Measurements from ENCODE around the gene PIAS2. TPM values are rescaled to one million over a fixed set of nuclear protein-coding genes. Genes with fewer than 3 reads are reported as not detected.
A peak's percentile ranks its signal among the peaks of the same experiment; 100 is the strongest.
"Not testable (repeated sequence)": the region's sequence is repeated elsewhere in the genome, so short reads cannot be mapped to it uniquely, and the experiment has no call there.

The PIAS2 gene
- total and polyA plus RNA-seq, 10 donors = 4.0 to 58.4 (median 38.3) TPM

DNA sequence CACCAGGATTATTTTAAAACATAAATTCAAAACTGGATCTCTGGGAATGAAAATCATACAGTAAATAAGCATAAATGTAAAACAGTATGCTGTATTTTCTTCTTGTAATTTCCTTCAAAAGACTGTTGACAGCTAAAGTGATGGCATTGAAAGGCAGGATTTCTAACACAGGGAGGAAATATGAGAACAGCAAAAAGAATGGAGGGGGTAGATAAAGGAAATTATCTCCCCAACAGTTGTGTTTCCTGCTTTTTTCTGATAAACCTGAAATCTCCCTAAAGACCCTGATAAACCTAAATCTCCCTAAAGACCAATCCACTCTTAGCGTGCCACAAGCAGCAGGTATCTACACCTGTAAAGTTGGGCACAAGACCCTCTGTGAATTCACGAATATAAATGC is 50.8 kb downstream of the PIAS2 start:
- Histone ChIP-seq H3K4me3 (no peak overlapping the region), H3K27me3 (replicated peaks in 1 of 7) (no peaks in the 10 kb centered on the region), H3K9me3 (peaks cover 0 to 36% (median 27%) of the 10 kb centered on the region in 8 donors), H3K27ac (peak overlapping the region in 3 of 8 donors; percentile 6 to 73 (median 26)), H3K4me1 (peaks cover 0 to 17% (median 10%) of the 10 kb centered on the region in 6 donors), H3K36me3 (peaks cover 0 to 34% (median 2%) of the 10 kb centered on the region in 6 donors)
- 71 to 84% (median 75%) methylated on average over 2 of the region's 2 CpGs for WGBS, 5 donors
- TF ChIP-seq, protein P1, sequence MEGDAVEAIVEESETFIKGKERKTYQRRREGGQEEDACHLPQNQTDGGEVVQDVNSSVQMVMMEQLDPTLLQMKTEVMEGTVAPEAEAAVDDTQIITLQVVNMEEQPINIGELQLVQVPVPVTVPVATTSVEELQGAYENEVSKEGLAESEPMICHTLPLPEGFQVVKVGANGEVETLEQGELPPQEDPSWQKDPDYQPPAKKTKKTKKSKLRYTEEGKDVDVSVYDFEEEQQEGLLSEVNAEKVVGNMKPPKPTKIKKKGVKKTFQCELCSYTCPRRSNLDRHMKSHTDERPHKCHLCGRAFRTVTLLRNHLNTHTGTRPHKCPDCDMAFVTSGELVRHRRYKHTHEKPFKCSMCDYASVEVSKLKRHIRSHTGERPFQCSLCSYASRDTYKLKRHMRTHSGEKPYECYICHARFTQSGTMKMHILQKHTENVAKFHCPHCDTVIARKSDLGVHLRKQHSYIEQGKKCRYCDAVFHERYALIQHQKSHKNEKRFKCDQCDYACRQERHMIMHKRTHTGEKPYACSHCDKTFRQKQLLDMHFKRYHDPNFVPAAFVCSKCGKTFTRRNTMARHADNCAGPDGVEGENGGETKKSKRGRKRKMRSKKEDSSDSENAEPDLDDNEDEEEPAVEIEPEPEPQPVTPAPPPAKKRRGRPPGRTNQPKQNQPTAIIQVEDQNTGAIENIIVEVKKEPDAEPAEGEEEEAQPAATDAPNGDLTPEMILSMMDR (IDR thresholded peaks at IDR 0.05 in 8 of 11, conservative IDR thresholded peaks at IDR 0.05 in 3 of 11) = no peak
- TF ChIP-seq POLR2A (IDR thresholded peaks at IDR 0.05) (no peak), POLR2AphosphoS5 (IDR thresholded peaks at IDR 0.05) (no peak)
- DNase-seq = no peak
- intact Hi-C loops (cut with DNase I; ENCODE audit: low total_unique reads) = no loop called here

DNA sequence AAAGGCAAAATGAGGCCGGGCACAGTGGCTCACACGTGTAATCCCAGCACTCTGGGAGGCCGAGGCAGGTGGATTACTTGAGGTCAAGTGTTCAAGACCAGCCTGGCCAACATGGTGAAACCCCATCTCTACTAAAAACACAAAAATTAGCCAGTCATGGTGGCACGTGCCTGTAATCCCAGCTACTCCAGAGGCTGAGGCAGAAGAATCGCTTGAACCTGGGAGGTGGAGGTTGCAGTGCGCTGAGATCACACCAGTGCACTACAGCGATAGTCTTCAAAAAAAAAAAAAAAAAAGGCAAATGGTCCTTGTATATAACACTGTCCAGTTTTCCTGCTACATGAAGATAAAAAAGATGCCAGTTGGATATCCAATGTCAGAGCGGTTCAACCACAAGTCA is 52.1 kb downstream of the PIAS2 start:
- H3K27ac ChIP-seq; DNase-seq; intact Hi-C loops (cut with DNase I; ENCODE audit: low total_unique reads); H3K27me3 ChIP-seq (replicated peaks in 1 of 7); H3K4me3 ChIP-seq: not testable (repeated sequence)
- H3K4me1 ChIP-seq = peaks cover 0 to 21% (median 10%) of the 10 kb centered on the region in 6 donors
- H3K36me3 ChIP-seq = peaks cover 0 to 34% (median 2%) of the 10 kb centered on the region in 6 donors
- H3K9me3 ChIP-seq = peaks cover 0 to 35% (median 25%) of the 10 kb centered on the region in 8 donors
- WGBS, 5 donors = 94 to 99% (median 97%) methylated on average over 8 of the region's 8 CpGs

- TF ChIP-seq POLR2AphosphoS5 (IDR thresholded peaks at IDR 0.05) (no peak), POLR2A (IDR thresholded peaks at IDR 0.05) (no peak)
- TF ChIP-seq, protein P1 (IDR thresholded peaks at IDR 0.05 in 8 of 11, conservative IDR thresholded peaks at IDR 0.05 in 3 of 11) = no peak
- intact Hi-C loops (cut with DNase I; ENCODE audit: low total_unique reads) = no loop called here
- DNase-seq = no peak
- Histone ChIP-seq H3K9me3 (no peaks in the 10 kb centered on the region), H3K27ac (no peak overlapping the region), H3K4me1 (peaks cover 0 to 19% (median 4%) of the 10 kb centered on the region in 6 donors), H3K36me3 (peaks cover 0 to 42% (median 0%) of the 10 kb centered on the region in 6 donors), H3K4me3 (no peak overlapping the region), H3K27me3 (replicated peaks in 1 of 7) (no peaks in the 10 kb centered on the region)
- WGBS, 5 donors = 60 to 85% (median 78%) methylated on average over 2 of the region's 2 CpGs
These were observed 57.5 kb downstream of the PIAS2 start for GRCh38 chr18:46859855-46860254.

DNA sequence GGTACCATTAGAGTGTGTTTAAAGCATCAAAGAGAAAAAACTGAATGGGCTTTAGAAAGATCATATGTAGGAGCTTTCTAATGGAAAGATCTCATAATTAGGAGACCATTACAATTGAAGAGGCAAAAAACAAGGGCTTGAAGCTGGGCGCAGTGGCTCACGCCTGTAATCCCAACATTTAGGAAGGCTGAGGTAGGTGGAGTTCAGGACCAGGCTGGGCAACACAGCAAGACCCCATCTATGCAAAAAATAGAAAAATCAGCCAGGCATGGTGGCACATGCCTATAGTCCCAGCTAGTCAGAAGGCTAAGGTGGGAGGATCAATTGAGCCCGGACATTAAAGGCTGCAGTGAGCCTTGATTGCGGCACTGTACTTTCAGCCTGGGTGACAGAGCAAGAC is 59.0 kb downstream of the PIAS2 start:
- intact Hi-C loops (cut with DNase I; ENCODE audit: low total_unique reads) = no loop called here
- TF ChIP-seq POLR2A (IDR thresholded peaks at IDR 0.05) (no peak), POLR2AphosphoS5 (IDR thresholded peaks at IDR 0.05) (no peak)
- TF ChIP-seq, protein P1 (IDR thresholded peaks at IDR 0.05 in 8 of 11, conservative IDR thresholded peaks at IDR 0.05 in 3 of 11) = no peak
- 97 to 100% (median 97%) methylated on average over 4 of the region's 4 CpGs for WGBS, 5 donors

GRCh38 chr18:46856973-46857372 is 60.3 kb downstream of the PIAS2 start:
- no peak overlapping the region for H3K27ac ChIP-seq
- peaks cover 0 to 54% (median 7%) of the 10 kb centered on the region in 6 donors for H3K36me3 ChIP-seq
- H3K9me3 ChIP-seq = no peaks in the 10 kb centered on the region
- intact Hi-C loops (cut with DNase I; ENCODE audit: low total_unique reads) = no loop called here
- peaks cover 0 to 19% (median 4%) of the 10 kb centered on the region in 6 donors for H3K4me1 ChIP-seq
- TF ChIP-seq POLR2A (IDR thresholded peaks at IDR 0.05) (no peak), POLR2AphosphoS5 (IDR thresholded peaks at IDR 0.05) (no peak)
- TF ChIP-seq, protein P1 (IDR thresholded peaks at IDR 0.05 in 8 of 11, conservative IDR thresholded peaks at IDR 0.05 in 3 of 11) = no peak
- H3K27me3 ChIP-seq (replicated peaks in 1 of 7) = no peaks in the 10 kb centered on the region
- no peak overlapping the region for H3K4me3 ChIP-seq
- DNase-seq = no peak

More for the DNA sequence above, 59.0 kb downstream of the PIAS2 start:
- Histone ChIP-seq H3K9me3 (no peaks in the 10 kb centered on the region), H3K4me3 (no peak overlapping the region), H3K27ac (no peak overlapping the region), H3K36me3 (peaks cover 0 to 48% (median 5%) of the 10 kb centered on the region in 6 donors), H3K4me1 (peaks cover 0 to 19% (median 4%) of the 10 kb centered on the region in 6 donors), H3K27me3 (replicated peaks in 1 of 7) (no peaks in the 10 kb centered on the region)
- no peak for DNase-seq
